CD4-positive, alpha-beta T cell treated with Interleukin-10 for 1 hour (primary cell): Measurements from ENCODE around the gene TMEM141.
"Not testable (repeated sequence)": the region's sequence is repeated elsewhere in the genome, so short reads cannot be mapped to it uniquely, and the experiment has no call there.

Experiments
- DNase-seq: peaks from one replicate; pipeline ENCODE4 v3.0.0-alpha.2; 2020

TMEM141 gene

GRCh38 chr9:136835932-136836904 lies 45.1 kb downstream of the TMEM141 start:
- no peak for DNase-seq

- no peak for DNase-seq
Observed at GRCh38 chr9:136837146-136837855, 46.2 kb downstream of the TMEM141 start.

GRCh38 chr9:136837856-136838277 lies 46.7 kb downstream of the TMEM141 start:
- not testable (repeated sequence) for DNase-seq

- DNase-seq, result no peak
Observed at GRCh38 chr9:136838314-136839228, 47.4 kb downstream of the TMEM141 start.

- no peak for DNase-seq
Observed at GRCh38 chr9:136839229-136840139, 48.3 kb downstream of the TMEM141 start.

GRCh38 chr9:136840140-136840876 lies 49.2 kb downstream of the TMEM141 start:
- DNase-seq, result no peak

- DNase-seq, result no peak
Observed at GRCh38 chr9:136840877-136841645, 49.9 kb downstream of the TMEM141 start.

- not testable (repeated sequence) for DNase-seq
Observed at GRCh38 chr9:136841646-136842379, 50.7 kb downstream of the TMEM141 start.

GRCh38 chr9:136842380-136842948 lies 51.3 kb downstream of the TMEM141 start, which contains the start of gene AJM1:
Gene AJM1, plus strand, starts transcription at chr9:136842478. Its CDS starts 1,937 bp downstream, at chr9:136844415.
- DNase-seq, result peak; percentile 85
